HG02678 (cell line): Measurements from ENCODE around the gene DLL4.
"Not testable (repeated sequence)": the region's sequence is repeated elsewhere in the genome, so short reads cannot be mapped to it uniquely, and the experiment has no call there.

Experiments used
- ATAC-seq: cut with Tn5 transposase; IDR thresholded peaks from one replicate; pipeline ENCODE4 v1.9.1; 2021; ENCODE audit warnings: mild to moderate bottlenecking, moderate library complexity; ENCODE audit not compliant: unreplicated experiment

The DLL4 gene

DNA sequence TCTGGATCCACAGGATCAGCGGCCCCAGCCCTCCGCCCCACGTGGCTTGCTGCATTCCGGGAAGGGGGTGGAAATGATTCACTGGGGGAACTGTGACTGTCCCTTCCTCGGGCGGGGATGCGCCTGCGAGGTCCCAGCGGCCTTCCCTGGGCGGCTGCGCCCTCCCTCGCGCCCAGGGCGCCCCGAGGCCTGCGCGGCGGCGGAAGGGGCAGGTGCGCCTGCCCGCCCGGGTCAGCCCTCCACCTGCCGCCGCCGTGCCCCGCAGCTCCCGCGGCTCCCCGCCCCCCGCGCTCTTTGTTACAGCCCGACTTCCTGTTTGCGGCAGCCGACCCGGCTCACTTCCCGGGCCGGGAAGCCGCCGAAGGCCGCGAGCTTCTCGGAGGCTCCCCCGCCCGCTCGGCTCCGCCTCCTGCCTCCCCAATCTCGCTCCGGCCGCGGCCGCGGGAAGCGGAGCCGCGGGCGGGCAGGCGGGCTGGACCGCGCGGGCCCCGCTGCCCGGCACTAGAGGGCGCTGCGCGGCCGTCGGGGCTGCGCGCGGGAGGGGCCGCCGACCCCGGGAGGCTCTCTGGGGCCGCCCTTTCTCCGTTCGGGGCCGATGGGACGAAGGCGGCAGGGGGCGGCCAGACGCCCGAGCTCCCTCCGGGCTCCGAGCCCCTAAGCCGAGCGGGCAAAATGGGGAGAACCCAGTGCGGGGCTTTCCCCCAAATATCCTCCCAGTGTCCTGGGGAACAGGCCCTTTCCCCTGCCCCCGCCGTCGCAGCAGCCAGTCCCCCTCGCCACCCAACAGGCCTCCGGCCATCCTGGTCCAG lies 12.6 kb downstream of the DLL4 start:
- ATAC-seq, result peak; percentile 75

DNA sequence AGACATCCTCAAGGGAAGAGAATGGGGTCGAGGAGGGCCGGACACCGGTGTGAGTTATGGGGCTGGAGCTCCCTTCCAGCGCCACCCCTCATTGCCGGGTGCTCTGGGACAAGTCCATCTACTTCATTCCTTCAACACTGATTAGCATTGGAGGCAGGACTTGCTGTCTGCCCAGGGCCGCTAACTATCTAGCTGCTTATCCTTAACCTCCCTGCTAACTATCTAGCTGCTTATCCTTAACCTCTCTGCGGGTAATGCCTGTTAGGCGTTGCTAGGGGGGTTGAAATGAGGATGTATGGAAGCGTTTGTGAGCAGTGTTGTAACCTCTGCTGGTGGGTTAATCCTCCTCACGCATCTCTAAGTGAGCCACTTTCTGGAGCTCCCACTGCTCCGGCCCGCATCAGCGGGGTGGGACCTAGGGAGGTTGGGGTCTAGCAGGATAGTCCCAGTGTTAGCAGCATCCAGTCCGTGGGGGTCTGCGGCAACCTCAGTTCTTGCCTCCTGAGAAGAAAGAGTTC lies 13.3 kb downstream of the DLL4 start:
- peak; percentile 15 for ATAC-seq

DNA sequence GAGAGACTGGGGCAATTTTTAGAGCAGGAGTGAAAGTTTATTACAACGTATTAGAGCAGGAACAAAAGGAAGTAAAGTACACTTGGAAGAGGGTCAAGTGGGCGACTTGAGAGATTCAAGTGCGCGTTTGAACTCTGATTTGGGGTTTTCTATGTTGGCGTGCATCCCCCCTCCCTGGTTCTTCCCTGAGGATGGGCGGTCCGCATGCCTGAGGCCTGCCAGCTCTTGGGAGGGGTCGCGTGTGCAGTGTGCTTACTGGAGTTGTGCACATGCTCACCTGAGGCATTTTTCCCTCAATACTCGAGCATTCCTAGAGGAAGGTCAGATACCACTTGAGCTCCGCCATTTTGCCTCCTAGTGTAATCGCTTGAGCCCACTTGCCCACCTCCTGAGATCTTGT lies 13.7 kb downstream of the DLL4 start:
- no peak for ATAC-seq

DNA sequence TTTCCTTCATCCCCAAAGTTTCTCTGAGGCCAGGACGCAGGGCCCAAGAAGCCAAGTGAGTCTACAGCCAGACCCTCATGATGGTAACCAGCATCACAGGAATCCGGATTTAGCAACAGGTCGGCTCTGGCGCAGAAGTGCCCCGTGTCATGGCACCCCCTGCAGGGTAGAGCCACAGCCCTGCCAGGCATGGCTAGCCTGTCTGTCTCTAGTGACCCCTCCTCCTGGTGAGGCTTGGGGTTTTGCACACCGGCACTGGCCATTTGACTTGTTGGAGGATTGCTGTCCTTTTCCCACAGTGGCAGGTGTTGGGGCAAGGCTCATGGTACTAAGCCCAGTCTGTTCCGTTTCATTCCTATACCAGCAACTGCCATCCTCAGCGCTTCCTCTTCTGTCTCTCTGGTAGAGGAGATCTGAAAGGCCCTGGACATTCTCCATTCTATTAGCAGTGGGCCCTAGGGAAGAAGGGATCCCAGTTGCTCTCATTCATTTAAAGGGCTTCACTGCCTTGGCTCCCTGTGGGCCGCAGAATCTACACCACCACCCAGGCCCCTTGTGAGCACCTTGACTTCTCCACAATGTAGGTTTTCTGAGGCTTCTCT lies 14.7 kb downstream of the DLL4 start:
- ATAC-seq, result no peak

DNA sequence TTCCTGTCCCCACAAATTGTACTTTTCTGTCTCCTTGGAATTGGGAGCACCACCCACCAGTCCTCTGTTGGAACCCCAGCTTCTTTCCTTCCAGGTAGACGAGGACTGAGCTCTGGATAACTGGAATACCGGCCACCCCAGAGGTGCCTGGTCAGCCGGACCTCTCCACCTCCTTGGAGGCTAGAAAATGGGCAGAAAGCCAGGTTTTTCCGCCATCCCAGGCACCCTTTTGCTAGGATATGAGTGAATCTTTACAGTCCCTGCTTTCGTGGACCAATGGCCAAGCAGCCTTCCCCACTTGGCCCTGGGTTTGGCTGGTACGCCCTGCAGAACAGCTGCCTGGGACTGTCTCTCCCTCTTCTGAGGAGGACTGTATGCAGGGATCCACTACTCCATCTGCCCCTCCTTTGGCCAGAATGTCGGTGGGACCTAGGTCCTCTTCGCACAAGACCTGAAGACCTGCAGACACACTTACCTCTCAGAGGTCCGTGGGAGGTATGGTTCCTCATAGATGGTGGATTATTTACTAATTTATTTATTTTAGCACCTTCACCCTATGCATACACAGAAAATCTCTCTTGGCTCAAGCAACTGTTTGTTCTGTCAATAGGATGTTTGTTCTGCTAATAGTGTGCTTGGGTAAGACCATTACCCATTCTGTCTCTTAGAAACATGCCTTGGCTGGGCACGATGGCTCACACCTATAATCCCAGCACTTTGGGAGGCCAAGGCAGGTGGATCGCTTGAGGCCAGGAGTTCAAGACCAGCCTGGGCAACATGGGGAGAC lies 15.6 kb downstream of the DLL4 start:
- no peak for ATAC-seq

DNA sequence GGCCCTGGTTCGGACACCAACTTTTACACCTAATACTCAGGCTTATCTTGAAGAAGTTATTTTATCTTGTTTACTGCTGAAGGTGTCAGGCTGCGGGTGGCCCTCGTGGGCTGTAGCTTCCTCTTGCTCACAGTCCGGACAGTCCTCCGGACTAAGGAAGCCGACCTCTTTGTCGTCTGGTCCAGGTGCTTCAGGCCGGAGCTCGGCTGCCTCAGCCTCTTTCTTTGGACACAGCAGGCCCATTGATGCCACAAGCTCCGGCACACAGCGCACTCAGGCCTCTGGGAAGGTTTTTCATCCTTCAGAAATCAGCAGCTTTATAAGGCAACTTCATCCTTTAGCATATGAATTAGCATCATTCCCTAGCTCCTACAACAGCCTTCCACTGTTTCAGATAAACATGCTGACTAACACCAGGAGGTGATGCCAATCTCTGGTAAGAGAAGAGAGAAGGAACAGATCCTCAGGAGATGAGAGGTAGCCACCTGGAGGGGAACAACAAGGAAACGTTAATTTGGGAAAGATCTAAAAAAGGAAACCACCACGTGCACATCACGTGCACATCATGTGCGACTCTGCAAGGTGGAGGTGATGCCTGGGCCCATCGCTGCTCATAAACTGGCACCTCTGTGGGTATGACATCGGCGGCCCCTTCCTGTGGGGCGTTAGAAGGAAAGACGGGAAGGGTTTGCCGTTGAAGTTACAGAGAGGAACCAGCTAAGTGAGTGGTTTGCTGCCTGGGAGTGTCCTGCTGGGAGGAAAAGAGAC lies 19.8 kb downstream of the DLL4 start:
- ATAC-seq, result no peak

DNA sequence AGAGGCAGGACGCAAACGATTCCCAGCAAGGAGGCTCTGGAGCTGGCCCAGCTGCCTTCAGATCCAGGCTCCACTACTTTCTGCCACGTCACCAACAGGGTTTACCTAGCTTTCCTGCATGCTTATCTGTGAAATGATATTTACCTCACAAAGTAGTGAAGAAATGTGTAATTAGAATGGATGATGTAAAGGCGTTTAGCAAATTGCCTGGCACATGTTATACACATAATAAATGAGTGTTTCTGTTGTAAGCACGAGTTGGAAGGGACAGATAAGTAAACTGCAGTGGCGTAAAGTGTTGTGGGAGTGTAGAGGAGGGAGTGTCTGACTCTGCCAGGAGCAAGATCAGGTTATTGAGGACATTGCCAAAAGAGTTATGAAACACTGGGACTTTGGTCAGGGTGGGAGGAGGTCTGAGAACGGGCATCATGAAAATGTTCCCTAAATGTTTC lies 20.6 kb downstream of the DLL4 start:
- ATAC-seq, result no peak

DNA sequence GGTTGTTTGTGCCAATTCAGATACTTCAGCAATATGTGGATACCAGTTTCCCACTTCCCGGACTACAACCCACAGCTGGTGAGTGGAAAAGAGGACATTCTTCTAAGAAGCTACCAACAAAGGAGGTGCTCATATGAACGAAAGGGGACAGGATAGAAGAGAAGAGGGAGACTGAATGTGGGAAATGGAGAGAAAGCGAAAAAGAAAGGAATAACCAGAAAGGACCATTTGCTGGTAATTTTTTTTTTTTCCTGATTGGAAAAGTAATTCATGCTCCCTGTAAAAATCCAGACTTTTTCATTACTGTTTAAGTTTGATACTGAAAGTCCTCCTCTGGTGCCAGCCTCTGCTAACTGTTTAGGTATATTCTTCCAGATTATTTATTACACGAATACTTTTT lies 22.6 kb downstream of the DLL4 start:
- ATAC-seq, result no peak

DNA sequence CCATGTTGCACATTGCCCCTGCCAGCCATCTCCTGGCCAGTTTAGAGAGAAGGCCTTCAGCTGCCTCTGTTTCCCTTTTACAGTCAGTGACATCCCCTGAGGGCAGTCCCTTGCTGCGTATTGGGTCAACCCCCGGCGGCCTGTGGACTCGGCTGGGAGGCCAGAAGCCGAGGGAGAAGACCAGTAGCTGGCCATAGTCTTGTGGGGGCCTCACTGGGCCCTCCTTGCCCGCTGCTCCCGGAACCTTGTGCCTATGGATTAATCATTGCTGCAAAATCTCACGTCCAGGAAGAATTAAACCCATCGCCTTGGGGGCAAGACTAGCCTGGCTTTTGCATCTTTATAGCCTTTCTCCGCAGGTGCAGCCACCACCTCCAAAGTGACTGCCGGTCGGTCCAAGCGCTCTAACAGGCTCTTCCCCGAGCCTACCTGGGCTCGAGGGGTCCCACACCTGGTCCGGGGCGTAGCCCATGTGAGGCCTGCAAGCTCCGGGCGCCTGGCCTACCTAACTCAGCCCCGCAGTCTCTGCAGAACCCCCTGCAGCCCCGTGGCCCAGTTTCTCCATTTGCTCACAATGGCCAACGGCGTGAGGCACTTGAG lies 23.3 kb downstream of the DLL4 start:
- ATAC-seq, result no peak

DNA sequence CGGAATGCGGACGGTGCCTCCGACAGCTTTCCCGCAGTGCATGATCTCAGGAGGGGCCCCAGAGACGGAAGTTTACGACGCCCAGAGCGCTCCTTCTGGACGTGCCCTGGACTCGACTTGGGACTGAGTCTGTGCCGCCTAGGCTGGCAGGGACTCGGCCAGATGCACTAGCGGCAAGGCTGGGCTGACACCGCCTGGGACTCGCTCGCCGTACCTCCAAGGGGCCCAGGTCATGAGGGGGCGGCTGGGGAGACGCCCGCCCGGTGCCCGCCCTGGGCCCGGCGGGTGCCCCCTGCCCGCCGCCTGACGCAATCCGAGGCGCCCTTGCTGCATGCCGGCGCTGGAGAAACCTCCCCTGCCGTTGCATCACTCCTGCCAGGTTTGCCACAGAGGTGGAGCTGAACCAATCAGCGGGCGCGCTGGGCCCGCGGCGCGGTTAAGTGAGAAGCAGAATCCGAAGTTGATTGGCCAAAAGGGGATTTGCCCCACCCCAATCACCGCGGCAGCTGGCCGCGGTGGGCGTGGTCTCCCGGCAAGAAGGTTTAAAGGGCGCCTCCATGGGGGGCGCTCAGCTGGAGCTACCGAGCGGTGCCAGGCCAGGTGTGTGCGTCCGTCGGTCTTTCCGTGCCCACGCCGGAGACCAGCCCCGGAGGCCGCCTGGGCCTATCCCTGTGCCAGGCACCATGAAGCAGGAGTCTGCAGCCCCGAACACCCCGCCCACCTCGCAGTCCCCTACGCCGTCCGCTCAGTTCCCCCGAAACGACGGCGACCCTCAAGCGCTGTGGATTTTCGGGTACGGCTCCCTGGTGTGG lies 24.0 kb downstream of the DLL4 start, which contains the start of gene CHAC1:
TSS of gene CHAC1 (plus strand) at position 571 of the 812 bp plus-strand sequence. CDS start at position 684, 113 bp downstream.
- ATAC-seq, result peak; percentile 95

DNA sequence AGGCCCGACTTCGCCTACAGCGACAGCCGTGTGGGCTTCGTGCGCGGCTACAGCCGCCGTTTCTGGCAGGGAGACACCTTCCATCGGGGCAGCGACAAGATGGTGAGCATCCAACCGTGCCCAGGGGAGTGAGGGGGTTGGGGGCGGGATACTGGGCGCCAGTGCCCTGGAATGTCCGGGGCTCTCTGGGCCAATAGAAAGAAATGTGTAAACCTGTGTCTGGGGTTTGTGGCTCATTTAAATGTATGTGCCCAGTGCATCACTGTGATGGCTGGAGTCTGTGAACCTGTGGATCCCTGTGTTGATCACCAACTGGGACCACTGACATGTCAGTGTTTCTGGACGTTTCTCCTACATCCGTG lies 24.6 kb downstream of the DLL4 start:
- ATAC-seq, result no peak

DNA sequence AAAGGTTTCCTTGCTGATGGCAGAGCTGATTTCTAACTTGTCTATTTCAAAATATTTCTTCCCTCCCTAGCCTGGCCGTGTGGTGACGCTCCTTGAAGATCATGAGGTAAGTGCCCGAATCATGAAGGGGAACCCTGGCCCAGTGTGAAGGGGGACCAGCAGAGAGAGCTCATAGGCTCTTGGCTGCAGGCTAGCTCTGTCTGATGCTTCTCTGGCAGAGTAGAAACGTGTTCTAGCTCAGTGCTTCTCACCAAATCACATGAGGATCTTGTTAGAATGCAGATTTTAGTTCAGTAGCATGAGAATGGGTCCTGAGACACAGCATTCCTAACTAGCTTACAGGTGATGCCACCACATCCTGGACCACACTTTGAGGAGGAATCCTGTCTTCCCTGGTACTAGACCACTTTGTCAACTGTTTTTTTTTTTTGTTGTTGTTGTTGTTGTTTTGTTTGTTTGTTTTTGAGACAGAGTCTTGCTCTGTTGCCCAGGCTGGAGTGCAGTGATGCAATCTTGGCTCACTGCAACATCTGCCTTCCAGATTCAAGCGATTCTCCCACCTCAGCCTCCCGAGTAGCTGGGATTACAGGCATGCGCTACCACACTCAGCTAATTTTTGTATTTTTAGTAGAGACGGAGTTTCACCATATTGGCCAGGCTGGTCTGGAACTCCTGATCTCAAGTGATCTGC lies 25.2 kb downstream of the DLL4 start:
- not testable (repeated sequence) for ATAC-seq

DNA sequence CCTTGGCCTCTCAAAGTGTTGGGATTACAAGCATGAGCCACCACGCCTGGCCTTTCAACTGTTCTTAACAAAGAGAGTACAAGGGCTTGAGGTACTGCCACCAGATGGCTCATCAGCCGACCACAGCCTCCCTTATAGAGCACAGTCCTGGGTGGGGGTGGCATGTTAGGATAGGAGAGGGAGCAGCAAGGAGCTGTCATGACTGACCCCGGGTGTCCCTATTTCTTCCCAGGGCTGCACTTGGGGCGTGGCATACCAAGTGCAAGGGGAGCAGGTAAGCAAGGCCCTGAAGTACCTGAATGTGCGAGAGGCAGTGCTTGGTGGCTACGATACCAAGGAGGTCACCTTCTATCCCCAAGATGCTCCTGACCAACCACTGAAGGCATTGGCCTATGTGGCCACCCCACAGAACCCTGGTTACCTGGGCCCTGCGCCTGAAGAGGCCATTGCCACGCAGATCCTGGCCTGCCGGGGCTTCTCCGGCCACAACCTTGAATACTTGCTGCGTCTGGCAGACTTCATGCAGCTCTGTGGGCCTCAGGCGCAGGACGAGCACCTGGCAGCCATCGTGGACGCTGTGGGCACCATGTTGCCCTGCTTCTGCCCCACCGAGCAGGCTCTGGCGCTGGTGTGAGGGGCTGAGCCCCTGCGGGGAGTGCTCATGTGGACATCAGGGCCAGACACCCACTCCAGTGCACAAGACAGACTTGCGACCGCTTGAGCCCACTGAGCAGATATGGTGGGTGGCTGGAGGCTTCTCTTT lies 26.2 kb downstream of the DLL4 start:
- no peak for ATAC-seq

DNA sequence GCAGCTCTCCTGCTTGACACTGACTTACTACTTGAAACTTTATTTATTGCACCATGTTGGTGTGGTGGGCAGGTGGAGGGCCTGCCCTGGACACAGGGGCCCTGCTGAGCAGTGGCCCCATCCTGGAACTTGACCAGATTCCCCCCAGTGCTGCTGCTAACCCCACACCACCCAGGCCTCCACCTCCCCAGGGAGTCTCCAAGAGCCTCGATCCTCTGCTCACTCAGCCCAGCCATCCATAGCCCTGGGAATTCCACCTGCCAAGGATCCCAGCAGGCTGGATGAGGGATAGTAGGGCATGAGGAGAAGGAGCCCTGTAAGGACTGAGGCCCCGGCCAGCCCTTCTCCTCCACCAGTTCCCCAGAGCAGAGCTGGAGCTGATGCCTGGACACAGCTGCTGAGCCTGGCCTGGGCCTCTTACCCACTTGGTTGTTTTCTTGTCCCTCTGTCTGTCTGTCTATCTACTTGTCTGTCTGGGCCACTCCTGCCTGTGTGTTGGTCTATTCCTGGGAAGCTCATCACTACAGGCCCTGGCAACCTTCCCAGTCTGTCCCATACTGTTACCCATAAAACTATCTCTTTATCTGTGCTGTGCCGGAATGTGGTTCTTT lies 26.9 kb downstream of the DLL4 start:
- ATAC-seq, result no peak

DNA sequence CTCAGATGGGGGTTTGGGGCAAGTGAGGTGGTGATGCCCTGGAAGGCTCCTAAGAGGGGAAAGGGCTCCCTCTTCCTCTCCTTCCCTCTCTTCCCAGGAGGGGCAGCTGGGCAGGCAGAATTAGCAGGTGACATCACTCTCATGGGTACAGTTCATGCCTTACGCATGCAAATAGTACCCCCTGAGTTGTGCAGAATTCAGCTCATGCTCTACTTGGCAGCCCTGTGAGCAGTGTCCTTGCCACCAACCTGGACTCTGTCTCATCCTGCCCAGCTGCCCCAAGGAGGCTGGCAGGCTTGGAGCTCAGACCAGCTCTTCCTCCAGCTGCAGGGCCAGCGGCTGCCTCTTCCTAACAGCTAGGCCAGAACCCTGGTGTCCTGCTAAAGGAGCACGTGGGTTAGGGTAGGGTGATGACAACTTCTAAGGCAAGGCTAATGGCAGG lies 27.4 kb downstream of the DLL4 start:
- ATAC-seq, result no peak

DNA sequence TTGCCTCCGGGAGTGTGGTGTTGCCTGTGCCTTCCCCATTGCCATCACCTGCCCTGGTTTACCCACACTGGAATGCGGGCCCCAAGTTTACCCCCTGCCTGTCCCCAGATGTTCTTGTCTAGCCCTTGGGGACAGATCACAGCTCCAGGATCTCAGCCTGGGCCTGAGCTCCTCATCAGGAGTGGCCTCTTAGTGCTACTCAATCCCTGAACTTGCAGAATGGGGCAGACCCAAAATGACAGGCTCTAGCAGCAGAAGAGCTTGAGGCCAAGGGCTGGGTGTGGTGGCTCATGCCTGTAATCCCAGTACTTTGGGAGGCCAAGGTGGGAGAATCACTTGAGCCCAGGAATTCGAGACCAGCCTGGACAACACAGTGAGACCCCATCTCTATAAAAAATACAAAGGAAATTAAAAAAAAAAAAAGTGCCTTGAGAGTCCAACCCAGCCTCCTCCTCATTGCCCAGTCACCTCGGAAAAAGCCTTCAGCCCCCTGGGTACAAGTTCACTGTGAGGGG lies 28.0 kb downstream of the DLL4 start:
- no peak for ATAC-seq

DNA sequence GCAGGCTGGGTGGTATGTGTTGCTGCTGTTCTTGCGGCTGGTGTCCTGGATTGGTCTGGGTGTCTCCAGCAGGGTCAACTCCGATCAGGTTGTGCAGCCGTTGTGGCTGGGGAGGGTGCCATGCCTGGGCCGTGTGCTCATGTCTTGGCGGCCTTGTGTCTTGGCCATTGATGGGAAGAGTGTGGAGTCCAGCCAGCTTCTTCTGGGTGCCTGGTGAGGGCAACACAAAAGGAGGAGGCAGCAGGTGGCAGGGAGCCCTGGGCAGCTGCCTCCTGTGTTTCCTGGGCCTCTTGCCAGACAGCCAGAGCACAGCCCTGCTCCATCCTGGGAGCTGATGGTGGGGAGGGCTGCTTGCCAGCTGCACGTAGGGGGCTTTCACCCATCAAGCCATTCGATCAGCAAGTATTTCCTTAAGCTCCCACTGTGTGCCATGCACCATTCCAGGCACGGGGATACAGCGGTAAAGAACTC lies 28.5 kb downstream of the DLL4 start:
- no peak for ATAC-seq
